Measurements from ENCODE around the gene LMO1. TPM values are rescaled to one million over a fixed set of nuclear protein-coding genes. Genes with fewer than 3 reads are reported as not detected.

Gene LMO1
- not detected for total RNA-seq
- long read RNA-seq: 0 reads

DNA sequence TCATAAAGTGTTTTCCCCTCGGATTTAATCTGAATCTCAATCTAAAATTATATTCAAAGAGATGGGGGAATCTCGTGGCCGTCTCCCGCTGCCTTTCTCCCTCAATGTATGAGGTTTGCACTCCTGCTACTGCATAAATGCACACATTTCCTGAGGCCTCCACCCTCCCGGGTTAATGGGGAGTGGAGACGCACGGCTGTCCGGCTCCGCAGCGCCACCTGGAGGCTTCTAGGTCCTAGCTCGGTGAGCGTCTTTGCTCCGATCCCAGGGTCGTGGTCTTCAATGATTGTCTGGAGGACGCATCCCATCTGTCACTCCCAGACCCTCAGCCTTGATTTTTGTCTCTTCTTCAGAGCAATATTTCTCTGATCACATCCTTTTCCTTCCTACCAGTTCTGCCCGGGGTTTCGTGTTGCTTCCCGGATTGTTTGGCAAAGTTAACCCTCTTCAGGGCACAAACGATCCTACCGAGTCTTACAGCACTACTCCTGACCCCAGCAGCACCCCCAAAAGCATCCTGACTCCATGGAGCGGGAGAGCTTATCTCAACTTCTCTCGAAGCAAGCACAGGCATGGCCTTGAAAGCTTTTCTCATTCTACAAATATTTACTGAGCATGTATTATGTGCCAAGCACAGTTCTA lies at the start of gene LMO1:
LMO1 (minus strand) TSS at position 110 of the 642 bp plus-strand sequence. CDS start 516 bp downstream, outside the sequence.
- peak; percentile 76 to 83 (median 81) for DNase-seq
- no peaks in the 10 kb centered on the region for H3K9me3 ChIP-seq
- peak within 1 kb of the TSS; percentile 25 to 44 (median 29) for H3K4me3 ChIP-seq
- H3K27me3 ChIP-seq: peaks cover 13 to 53% of the 10 kb centered on the region in 2 donors
- intact Hi-C loops (cut with DNase I): no loop called here
- 3% methylated on average over 22 of the region's 22 CpGs for WGBS (ENCODE audit: insufficient coverage, low coverage, low lambda C conversion rate, missing lambda C conversion rate)
- peaks cover 0 to 23% (median 0%) of the 10 kb centered on the region in 4 donors for H3K4me1 ChIP-seq
- peak; percentile 86 to 94 (median 88) for ATAC-seq
- H3K36me3 ChIP-seq: no peaks in the 10 kb centered on the region
- no peak for TF ChIP-seq POLR2A (IDR thresholded peaks at IDR 0.05)
- TF ChIP-seq, protein P1, sequence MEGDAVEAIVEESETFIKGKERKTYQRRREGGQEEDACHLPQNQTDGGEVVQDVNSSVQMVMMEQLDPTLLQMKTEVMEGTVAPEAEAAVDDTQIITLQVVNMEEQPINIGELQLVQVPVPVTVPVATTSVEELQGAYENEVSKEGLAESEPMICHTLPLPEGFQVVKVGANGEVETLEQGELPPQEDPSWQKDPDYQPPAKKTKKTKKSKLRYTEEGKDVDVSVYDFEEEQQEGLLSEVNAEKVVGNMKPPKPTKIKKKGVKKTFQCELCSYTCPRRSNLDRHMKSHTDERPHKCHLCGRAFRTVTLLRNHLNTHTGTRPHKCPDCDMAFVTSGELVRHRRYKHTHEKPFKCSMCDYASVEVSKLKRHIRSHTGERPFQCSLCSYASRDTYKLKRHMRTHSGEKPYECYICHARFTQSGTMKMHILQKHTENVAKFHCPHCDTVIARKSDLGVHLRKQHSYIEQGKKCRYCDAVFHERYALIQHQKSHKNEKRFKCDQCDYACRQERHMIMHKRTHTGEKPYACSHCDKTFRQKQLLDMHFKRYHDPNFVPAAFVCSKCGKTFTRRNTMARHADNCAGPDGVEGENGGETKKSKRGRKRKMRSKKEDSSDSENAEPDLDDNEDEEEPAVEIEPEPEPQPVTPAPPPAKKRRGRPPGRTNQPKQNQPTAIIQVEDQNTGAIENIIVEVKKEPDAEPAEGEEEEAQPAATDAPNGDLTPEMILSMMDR (IDR thresholded peaks at IDR 0.05): peak; percentile 48 to 90 (median 86)
- H3K27ac ChIP-seq: no peak within 1 kb of the TSS

DNA sequence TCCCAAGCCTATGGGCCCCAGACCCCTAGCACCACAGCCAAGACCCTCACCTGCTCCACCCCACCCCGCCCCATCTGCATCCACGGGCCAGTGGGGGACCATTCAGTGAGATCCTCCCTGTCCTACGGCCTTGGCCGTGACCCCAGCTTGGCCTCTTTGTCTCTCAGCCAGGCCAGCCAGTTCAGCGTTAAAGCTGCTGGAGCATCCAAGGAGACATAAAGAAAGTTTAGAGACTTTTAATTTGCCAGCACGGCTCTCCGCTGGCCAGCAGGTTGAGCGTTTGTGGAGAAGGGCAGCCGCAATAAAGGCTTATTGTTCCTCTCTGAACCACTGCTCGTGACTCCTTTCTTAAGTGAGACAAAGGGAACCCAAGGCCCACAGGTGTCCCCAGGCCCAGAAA lies 49.3 kb upstream of the LMO1 start:
- H3K4me1 ChIP-seq: no peaks in the 10 kb centered on the region
- DNase-seq: no peak
- H3K27me3 ChIP-seq: no peaks in the 10 kb centered on the region
- no peak for TF ChIP-seq POLR2A (IDR thresholded peaks at IDR 0.05)
- TF ChIP-seq, protein P1 (IDR thresholded peaks at IDR 0.05): no peak
- intact Hi-C loops (cut with DNase I): no loop called here
- no peak overlapping the region for H3K27ac ChIP-seq
- no peaks in the 10 kb centered on the region for H3K9me3 ChIP-seq
- H3K36me3 ChIP-seq: no peaks in the 10 kb centered on the region
- ATAC-seq: no peak
- no peak overlapping the region for H3K4me3 ChIP-seq
- 94% methylated on average over 3 of the region's 10 CpGs for WGBS (ENCODE audit: insufficient coverage, low coverage, low lambda C conversion rate, missing lambda C conversion rate)

GRCh38 chr11:8311366-8311765 lies 47.7 kb upstream of the LMO1 start:
- DNase-seq: no peak
- WGBS (ENCODE audit: insufficient coverage, low coverage, low lambda C conversion rate, missing lambda C conversion rate): 61% methylated on average over 6 of the region's 10 CpGs
- Histone ChIP-seq H3K36me3 (no peaks in the 10 kb centered on the region), H3K27ac (no peak overlapping the region), H3K4me3 (no peak overlapping the region), H3K4me1 (no peaks in the 10 kb centered on the region), H3K9me3 (no peaks in the 10 kb centered on the region), H3K27me3 (no peaks in the 10 kb centered on the region)
- intact Hi-C loops (cut with DNase I): no loop called here
- TF ChIP-seq, protein P1 (IDR thresholded peaks at IDR 0.05): no peak
- no peak for TF ChIP-seq POLR2A (IDR thresholded peaks at IDR 0.05)
- ATAC-seq: no peak

DNA sequence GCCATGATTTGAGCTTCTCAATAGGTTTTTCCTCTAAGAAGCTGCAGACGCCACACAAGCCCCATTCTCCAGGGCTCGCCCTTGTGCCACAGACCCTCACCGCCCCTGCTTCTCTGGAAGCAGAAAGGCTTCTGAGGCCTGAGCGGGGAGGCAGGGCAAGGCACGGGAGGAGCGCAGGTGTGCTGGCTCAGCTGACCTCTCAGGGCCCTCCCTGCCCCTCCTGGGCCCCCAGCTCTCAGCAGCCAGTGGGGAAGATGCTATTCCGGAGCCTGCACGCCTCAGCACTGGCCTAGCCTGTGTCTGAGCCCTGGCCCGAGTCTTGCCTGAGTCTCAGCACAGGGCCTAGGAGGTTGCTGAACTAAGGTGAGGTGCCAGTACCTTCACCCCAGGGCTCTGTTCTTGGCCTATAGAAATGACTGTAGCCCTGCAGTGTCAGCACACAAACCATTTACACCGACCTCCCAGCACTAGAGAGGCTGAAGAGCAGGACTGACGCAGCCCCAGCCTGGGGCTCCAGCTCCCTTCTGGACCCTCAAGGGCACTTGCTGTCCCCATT lies 47.1 kb upstream of the LMO1 start:
- no peak for DNase-seq
- no peaks in the 10 kb centered on the region for H3K27me3 ChIP-seq
- intact Hi-C loops (cut with DNase I): no loop called here
- H3K36me3 ChIP-seq: no peaks in the 10 kb centered on the region
- TF ChIP-seq POLR2A (IDR thresholded peaks at IDR 0.05): no peak
- TF ChIP-seq, protein P1 (IDR thresholded peaks at IDR 0.05): no peak
- no peaks in the 10 kb centered on the region for H3K9me3 ChIP-seq
- no peak overlapping the region for H3K27ac ChIP-seq
- ATAC-seq: no peak
- no peak overlapping the region for H3K4me3 ChIP-seq
- no peaks in the 10 kb centered on the region for H3K4me1 ChIP-seq
- WGBS (ENCODE audit: insufficient coverage, low coverage, low lambda C conversion rate, missing lambda C conversion rate): no CpG with 5 or more reads among the region's 11 CpGs

All from right lobe of liver (tissue), 6 donors.